ENCODE data around the gene CD52.
"Not testable (repeated sequence)": the region's sequence is repeated elsewhere in the genome, so short reads cannot be mapped to it uniquely, and the experiment has no call there.

Gene CD52

DNA sequence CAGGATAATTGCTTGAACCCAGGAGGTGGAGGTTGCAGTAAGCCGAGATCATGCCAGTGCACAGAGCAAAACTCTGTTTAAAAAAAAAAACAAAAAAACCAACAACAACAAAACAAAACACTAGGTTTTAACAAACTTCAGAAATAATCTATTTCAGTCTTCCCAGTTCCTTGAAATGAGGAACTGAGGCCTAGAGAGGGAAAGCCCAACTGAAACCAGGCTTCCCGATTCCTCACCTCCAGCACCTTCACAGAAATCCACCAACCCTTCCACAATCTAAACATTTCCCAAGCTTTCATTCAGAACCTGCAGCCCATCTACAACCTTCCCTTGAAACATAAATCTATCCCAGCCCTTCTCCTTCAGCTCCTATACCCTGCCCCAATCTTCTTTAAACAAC is 612 bp upstream of the CD52 start:
- Histone ChIP-seq H3K27ac (ENCODE audit: low read depth in 2 of 2, low read length in 2 of 2) (peak overlapping the region in 1 of 2 donors; percentile 52), H3K4me3 (ENCODE audit: low read length in 2 of 2) (peak overlapping the region; percentile 7 to 67), H3K9ac (ENCODE audit: low read depth in 1 of 2, low read length in 2 of 2) (no peak overlapping the region), H3K4me1 (ENCODE audit: control insufficient read depth in 2 of 2, insufficient read depth in 2 of 2, low read length in 2 of 2) (peaks cover 15 to 18% of the 10 kb centered on the region in 2 donors), H3K27me3 (ENCODE audit: control insufficient read depth in 2 of 2, insufficient read depth in 2 of 2, low read length in 2 of 2) (peaks cover 0 to 3% of the 10 kb centered on the region in 2 donors), H3K9me3 (ENCODE audit: control insufficient read depth in 2 of 2, low read length in 2 of 2) (no peaks in the 10 kb centered on the region), H3K36me3 (ENCODE audit: control insufficient read depth in 2 of 2, insufficient read depth in 2 of 2, low read length in 2 of 2) (no peaks in the 10 kb centered on the region)

DNA sequence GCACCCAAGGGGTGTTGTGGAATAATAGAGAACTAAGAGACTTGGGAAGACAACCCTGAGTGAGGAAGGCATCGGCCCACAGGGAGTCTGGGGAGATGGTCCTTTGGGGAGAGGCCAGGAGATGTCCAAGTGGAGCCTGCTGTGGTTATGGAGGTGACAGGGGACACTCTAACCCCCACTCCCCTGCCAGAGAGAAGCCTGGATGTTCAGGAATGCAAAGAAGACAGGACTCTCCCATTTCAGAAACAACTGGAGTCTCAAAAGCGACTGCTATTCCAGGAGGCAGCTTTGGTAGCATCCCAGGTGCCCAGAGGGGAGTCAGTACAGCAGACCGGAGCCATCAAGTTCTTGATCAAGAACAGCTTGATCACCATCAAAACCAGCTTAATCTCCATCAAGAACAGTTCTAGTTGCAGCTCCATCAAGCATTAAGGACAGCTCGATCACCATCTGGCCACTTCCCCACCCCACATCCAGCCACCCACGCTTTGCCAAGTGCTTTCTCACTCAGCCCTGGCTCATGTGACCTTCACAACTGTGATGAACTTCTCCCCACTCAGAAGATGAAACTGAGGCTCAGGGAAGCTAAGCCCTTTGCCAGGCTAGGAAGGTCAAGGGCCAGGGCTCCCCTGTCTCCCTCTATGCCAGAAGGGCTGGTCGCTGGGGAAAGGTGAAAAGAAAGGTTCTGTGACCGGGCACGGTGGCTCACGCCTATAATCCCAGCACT is 743 bp downstream of the CD52 start:
- Histone ChIP-seq H3K36me3 (ENCODE audit: control insufficient read depth in 2 of 2, insufficient read depth in 2 of 2, low read length in 2 of 2) (no peaks in the 10 kb centered on the region), H3K4me1 (ENCODE audit: control insufficient read depth in 2 of 2, insufficient read depth in 2 of 2, low read length in 2 of 2) (peaks cover 15 to 18% of the 10 kb centered on the region in 2 donors), H3K4me3 (ENCODE audit: low read length in 2 of 2) (peak overlapping the region; percentile 49 to 67), H3K9me3 (ENCODE audit: control insufficient read depth in 2 of 2, low read length in 2 of 2) (no peaks in the 10 kb centered on the region), H3K27me3 (ENCODE audit: control insufficient read depth in 2 of 2, insufficient read depth in 2 of 2, low read length in 2 of 2) (peaks cover 0 to 3% of the 10 kb centered on the region in 2 donors), H3K9ac (ENCODE audit: low read depth in 1 of 2, low read length in 2 of 2) (peak overlapping the region; percentile 48 to 51), H3K27ac (ENCODE audit: low read depth in 2 of 2, low read length in 2 of 2) (peak overlapping the region; percentile 37 to 75)

DNA sequence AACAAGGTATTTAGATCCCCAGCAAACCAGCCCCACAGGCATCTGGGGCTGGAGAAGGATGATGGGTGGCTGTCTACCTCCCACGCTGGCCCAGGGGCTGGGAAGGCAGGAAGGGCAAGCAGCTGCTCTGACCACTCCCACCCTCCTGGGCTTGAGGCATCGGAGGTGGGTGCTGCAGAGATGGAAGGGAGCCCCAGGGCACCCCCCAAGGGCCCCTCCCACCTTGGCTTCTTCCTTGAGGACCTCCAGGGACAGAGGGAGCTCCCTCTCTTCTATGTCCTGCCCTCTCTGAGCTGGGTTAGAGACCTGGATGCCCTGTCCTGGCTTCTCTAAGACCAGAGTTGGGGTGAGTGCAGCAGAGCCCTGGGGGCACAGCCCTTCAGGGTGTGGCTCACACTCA is 3.1 kb downstream of the CD52 start:
- Histone ChIP-seq H3K27me3 (ENCODE audit: control insufficient read depth in 2 of 2, insufficient read depth in 2 of 2, low read length in 2 of 2) (peaks cover 0 to 3% of the 10 kb centered on the region in 2 donors), H3K27ac (ENCODE audit: low read depth in 2 of 2, low read length in 2 of 2) (no peak overlapping the region), H3K36me3 (ENCODE audit: control insufficient read depth in 2 of 2, insufficient read depth in 2 of 2, low read length in 2 of 2) (no peaks in the 10 kb centered on the region), H3K9ac (ENCODE audit: low read depth in 1 of 2, low read length in 2 of 2) (peak overlapping the region in 1 of 2 donors; percentile 44), H3K4me1 (ENCODE audit: control insufficient read depth in 2 of 2, insufficient read depth in 2 of 2, low read length in 2 of 2) (peaks cover 14 to 15% of the 10 kb centered on the region in 2 donors), H3K4me3 (ENCODE audit: low read length in 2 of 2) (no peak overlapping the region), H3K9me3 (ENCODE audit: control insufficient read depth in 2 of 2, low read length in 2 of 2) (no peaks in the 10 kb centered on the region)

- Histone ChIP-seq H3K27ac (ENCODE audit: low read depth in 2 of 2, low read length in 2 of 2) (no peak overlapping the region), H3K27me3 (ENCODE audit: control insufficient read depth in 2 of 2, insufficient read depth in 2 of 2, low read length in 2 of 2) (peaks cover 0 to 3% of the 10 kb centered on the region in 2 donors), H3K36me3 (ENCODE audit: control insufficient read depth in 2 of 2, insufficient read depth in 2 of 2, low read length in 2 of 2) (no peaks in the 10 kb centered on the region), H3K9me3 (ENCODE audit: control insufficient read depth in 2 of 2, low read length in 2 of 2) (no peaks in the 10 kb centered on the region), H3K4me1 (ENCODE audit: control insufficient read depth in 2 of 2, insufficient read depth in 2 of 2, low read length in 2 of 2) (peaks cover 14 to 15% of the 10 kb centered on the region in 2 donors), H3K9ac (ENCODE audit: low read depth in 1 of 2, low read length in 2 of 2) (peak overlapping the region in 1 of 2 donors; percentile 44), H3K4me3 (ENCODE audit: low read length in 2 of 2) (peak overlapping the region in 1 of 2 donors; percentile 23)
Measured at GRCh38 chr1:26321315-26322041, 3.7 kb downstream of the CD52 start.

DNA sequence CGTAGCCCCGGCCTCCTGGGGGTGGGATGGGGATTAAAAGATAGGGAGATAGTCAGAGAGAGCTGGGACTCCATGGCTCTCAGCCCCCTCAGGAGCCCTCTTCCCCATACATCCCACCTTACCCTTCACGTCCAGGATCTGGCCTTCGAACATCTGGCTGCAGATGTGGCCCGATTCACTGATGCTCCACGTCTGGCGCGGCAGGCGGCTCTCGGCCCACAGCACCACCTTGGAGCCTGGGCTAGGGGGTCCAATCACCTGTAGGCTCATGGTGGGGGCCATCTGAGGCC is 4.2 kb downstream of the CD52 start:
- no peak overlapping the region for H3K27ac ChIP-seq (ENCODE audit: low read depth in 2 of 2, low read length in 2 of 2)
- H3K9ac ChIP-seq (ENCODE audit: low read depth in 1 of 2, low read length in 2 of 2), result no peak overlapping the region
- H3K4me3 ChIP-seq (ENCODE audit: low read length in 2 of 2), result no peak overlapping the region
- H3K36me3 ChIP-seq (ENCODE audit: control insufficient read depth in 2 of 2, insufficient read depth in 2 of 2, low read length in 2 of 2), result no peaks in the 10 kb centered on the region
- no peaks in the 10 kb centered on the region for H3K9me3 ChIP-seq (ENCODE audit: control insufficient read depth in 2 of 2, low read length in 2 of 2)
- H3K4me1 ChIP-seq (ENCODE audit: control insufficient read depth in 2 of 2, insufficient read depth in 2 of 2, low read length in 2 of 2), result peaks cover 14 to 15% of the 10 kb centered on the region in 2 donors
- peaks cover 0 to 3% of the 10 kb centered on the region in 2 donors for H3K27me3 ChIP-seq (ENCODE audit: control insufficient read depth in 2 of 2, insufficient read depth in 2 of 2, low read length in 2 of 2)

DNA sequence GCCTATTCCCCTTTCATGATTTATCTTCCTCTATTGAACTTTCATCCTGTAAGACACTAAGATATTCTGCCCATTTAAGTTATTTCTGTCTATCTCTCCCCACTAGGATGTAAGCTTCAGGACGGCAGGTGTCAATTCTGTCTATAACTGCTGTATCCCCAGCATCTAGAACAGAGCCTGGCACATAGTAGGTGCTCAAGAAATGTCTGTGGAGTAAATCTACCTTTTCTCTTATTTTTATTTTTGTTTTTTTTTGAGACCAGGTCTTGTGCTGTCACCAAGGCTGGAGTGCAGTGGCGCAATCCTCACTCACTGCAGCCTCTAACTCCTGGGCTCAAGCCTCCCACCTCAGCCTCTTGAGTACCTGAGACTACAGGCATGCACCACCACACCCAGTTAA is 5.6 kb downstream of the CD52 start:
- Histone ChIP-seq H3K27ac (ENCODE audit: low read depth in 2 of 2, low read length in 2 of 2) (no peak overlapping the region), H3K4me1 (ENCODE audit: control insufficient read depth in 2 of 2, insufficient read depth in 2 of 2, low read length in 2 of 2) (peaks cover 6 to 7% of the 10 kb centered on the region in 2 donors), H3K36me3 (ENCODE audit: control insufficient read depth in 2 of 2, insufficient read depth in 2 of 2, low read length in 2 of 2) (no peaks in the 10 kb centered on the region), H3K27me3 (ENCODE audit: control insufficient read depth in 2 of 2, insufficient read depth in 2 of 2, low read length in 2 of 2) (peaks cover 0 to 3% of the 10 kb centered on the region in 2 donors), H3K9ac (ENCODE audit: low read depth in 1 of 2, low read length in 2 of 2) (no peak overlapping the region), H3K9me3 (ENCODE audit: control insufficient read depth in 2 of 2, low read length in 2 of 2) (no peaks in the 10 kb centered on the region), H3K4me3 (ENCODE audit: low read length in 2 of 2) (no peak overlapping the region)

GRCh38 chr1:26324550-26324949 is 6.8 kb downstream of the CD52 start:
- H3K9ac ChIP-seq (ENCODE audit: low read depth in 1 of 2, low read length in 2 of 2), result no peak overlapping the region
- H3K27me3 ChIP-seq (ENCODE audit: control insufficient read depth in 2 of 2, insufficient read depth in 2 of 2, low read length in 2 of 2), result peaks cover 0 to 3% of the 10 kb centered on the region in 2 donors
- H3K4me3 ChIP-seq (ENCODE audit: low read length in 2 of 2), result no peak overlapping the region
- H3K4me1 ChIP-seq (ENCODE audit: control insufficient read depth in 2 of 2, insufficient read depth in 2 of 2, low read length in 2 of 2), result peaks cover 6 to 7% of the 10 kb centered on the region in 2 donors
- H3K27ac ChIP-seq (ENCODE audit: low read depth in 2 of 2, low read length in 2 of 2), result no peak overlapping the region
- H3K9me3 ChIP-seq (ENCODE audit: control insufficient read depth in 2 of 2, low read length in 2 of 2), result no peaks in the 10 kb centered on the region
- H3K36me3 ChIP-seq (ENCODE audit: control insufficient read depth in 2 of 2, insufficient read depth in 2 of 2, low read length in 2 of 2), result no peaks in the 10 kb centered on the region

GRCh38 chr1:26327956-26328362 is 10.2 kb downstream of the CD52 start:
- Histone ChIP-seq H3K27ac (ENCODE audit: low read depth in 2 of 2, low read length in 2 of 2) (no peak overlapping the region), H3K27me3 (ENCODE audit: control insufficient read depth in 2 of 2, insufficient read depth in 2 of 2, low read length in 2 of 2) (no peaks in the 10 kb centered on the region), H3K4me1 (ENCODE audit: control insufficient read depth in 2 of 2, insufficient read depth in 2 of 2, low read length in 2 of 2) (no peaks in the 10 kb centered on the region), H3K9me3 (ENCODE audit: control insufficient read depth in 2 of 2, low read length in 2 of 2) (no peaks in the 10 kb centered on the region), H3K4me3 (ENCODE audit: low read length in 2 of 2) (no peak overlapping the region), H3K9ac (ENCODE audit: low read depth in 1 of 2, low read length in 2 of 2) (no peak overlapping the region), H3K36me3 (ENCODE audit: control insufficient read depth in 2 of 2, insufficient read depth in 2 of 2, low read length in 2 of 2) (no peaks in the 10 kb centered on the region)

DNA sequence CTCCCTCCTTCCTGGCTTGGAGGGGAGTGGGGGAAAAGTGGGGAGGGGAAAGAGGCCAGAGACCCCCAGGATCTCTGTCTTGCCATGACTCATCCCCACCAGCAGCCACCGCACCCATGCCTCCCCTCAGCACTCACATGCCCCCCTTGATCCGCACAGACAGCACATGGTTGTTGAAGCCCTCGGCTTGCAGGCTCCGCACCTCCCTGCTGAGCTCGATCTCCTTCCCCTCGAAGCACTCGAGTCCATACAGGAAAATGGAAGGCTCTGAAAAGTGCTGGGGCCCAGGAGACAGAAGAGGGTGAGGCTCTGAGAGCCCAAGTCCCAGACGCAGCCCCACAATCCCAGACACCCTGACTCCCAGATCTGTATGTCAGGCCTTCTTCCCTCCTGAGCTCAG is 10.8 kb downstream of the CD52 start:
- no peaks in the 10 kb centered on the region for H3K4me1 ChIP-seq (ENCODE audit: control insufficient read depth in 2 of 2, insufficient read depth in 2 of 2, low read length in 2 of 2)
- H3K27ac ChIP-seq (ENCODE audit: low read depth in 2 of 2, low read length in 2 of 2), result no peak overlapping the region
- H3K9me3 ChIP-seq (ENCODE audit: control insufficient read depth in 2 of 2, low read length in 2 of 2), result no peaks in the 10 kb centered on the region
- H3K36me3 ChIP-seq (ENCODE audit: control insufficient read depth in 2 of 2, insufficient read depth in 2 of 2, low read length in 2 of 2), result no peaks in the 10 kb centered on the region
- no peak overlapping the region for H3K4me3 ChIP-seq (ENCODE audit: low read length in 2 of 2)
- H3K27me3 ChIP-seq (ENCODE audit: control insufficient read depth in 2 of 2, insufficient read depth in 2 of 2, low read length in 2 of 2), result no peaks in the 10 kb centered on the region
- H3K9ac ChIP-seq (ENCODE audit: low read depth in 1 of 2, low read length in 2 of 2), result no peak overlapping the region

- not testable (repeated sequence) for H3K4me3 ChIP-seq (ENCODE audit: low read length in 2 of 2); H3K4me1 ChIP-seq (ENCODE audit: control insufficient read depth in 2 of 2, insufficient read depth in 2 of 2, low read length in 2 of 2); H3K27ac ChIP-seq (ENCODE audit: low read depth in 2 of 2, low read length in 2 of 2); H3K36me3 ChIP-seq (ENCODE audit: control insufficient read depth in 2 of 2, insufficient read depth in 2 of 2, low read length in 2 of 2); H3K27me3 ChIP-seq (ENCODE audit: control insufficient read depth in 2 of 2, insufficient read depth in 2 of 2, low read length in 2 of 2); H3K9me3 ChIP-seq (ENCODE audit: control insufficient read depth in 2 of 2, low read length in 2 of 2); H3K9ac ChIP-seq (ENCODE audit: low read depth in 1 of 2, low read length in 2 of 2)
Measured at GRCh38 chr1:26329380-26329779, 11.6 kb downstream of the CD52 start.
